GM13976 (cell line): ENCODE data around the gene KERA.

ENCODE experiments used
- DNase-seq: peaks from one replicate; pipeline ENCODE4 v3.0.0; 2012; ENCODE audit warnings: low spot score
- in situ Hi-C: fragments of 300-500 bp; cut with MboI; formaldehyde crosslinking; loops from one replicate; pipeline ENCODE4 v1.12.0; 2022; ENCODE audit warnings: low sequenced_read_pairs, mixed read lengths, inconsistent platforms; ENCODE audit not compliant: unreplicated experiment
- TF ChIP-seq, protein P1 (sequence below): IDR thresholded peaks from 2 replicates; pipeline ENCODE4 v1.5.1; 2012; ENCODE audit warnings: borderline replicate concordance, mild to moderate bottlenecking; ENCODE audit not compliant: insufficient read depth; ENCODE audit errors: extremely low read depth, missing control alignments, control extremely low read depth

Gene KERA

GRCh38 chr12:91074851-91075250, 17.0 kb upstream of the KERA start:
- in situ Hi-C loops: no loop called here
- DNase-seq: no peak

GRCh38 chr12:91074154-91074709, 16.4 kb upstream of the KERA start:
- no peak for DNase-seq
- in situ Hi-C loops: no loop called here
- TF ChIP-seq, protein P1, sequence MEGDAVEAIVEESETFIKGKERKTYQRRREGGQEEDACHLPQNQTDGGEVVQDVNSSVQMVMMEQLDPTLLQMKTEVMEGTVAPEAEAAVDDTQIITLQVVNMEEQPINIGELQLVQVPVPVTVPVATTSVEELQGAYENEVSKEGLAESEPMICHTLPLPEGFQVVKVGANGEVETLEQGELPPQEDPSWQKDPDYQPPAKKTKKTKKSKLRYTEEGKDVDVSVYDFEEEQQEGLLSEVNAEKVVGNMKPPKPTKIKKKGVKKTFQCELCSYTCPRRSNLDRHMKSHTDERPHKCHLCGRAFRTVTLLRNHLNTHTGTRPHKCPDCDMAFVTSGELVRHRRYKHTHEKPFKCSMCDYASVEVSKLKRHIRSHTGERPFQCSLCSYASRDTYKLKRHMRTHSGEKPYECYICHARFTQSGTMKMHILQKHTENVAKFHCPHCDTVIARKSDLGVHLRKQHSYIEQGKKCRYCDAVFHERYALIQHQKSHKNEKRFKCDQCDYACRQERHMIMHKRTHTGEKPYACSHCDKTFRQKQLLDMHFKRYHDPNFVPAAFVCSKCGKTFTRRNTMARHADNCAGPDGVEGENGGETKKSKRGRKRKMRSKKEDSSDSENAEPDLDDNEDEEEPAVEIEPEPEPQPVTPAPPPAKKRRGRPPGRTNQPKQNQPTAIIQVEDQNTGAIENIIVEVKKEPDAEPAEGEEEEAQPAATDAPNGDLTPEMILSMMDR: no peak

More at GRCh38 chr12:91074851-91075250, 17.0 kb upstream of the KERA start:
- TF ChIP-seq, protein P1: no peak

- DNase-seq: no peak
- in situ Hi-C loops: no loop called here
- TF ChIP-seq, protein P1: no peak
Observed at GRCh38 chr12:91073426-91073825, 15.6 kb upstream of the KERA start.

DNA sequence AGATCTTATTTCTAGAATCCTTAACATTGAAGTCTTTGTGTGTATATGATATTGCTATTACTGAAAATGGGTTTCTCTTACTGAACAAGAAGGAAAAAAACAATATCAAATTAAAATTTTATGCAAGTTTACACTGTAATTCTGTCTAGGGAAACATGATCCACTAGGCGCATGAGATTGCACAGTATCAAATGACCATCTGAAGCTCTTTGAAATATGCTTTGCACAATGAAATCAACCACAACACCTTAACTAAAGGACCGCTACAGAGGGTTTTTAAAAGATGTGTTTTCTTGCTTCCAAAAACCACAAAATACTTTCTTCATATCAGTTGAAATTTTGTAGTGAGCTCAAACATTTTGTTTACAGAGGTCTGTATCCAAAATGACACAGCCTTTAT, 15.1 kb upstream of the KERA start:
- TF ChIP-seq, protein P1: no peak
- no peak for DNase-seq
- in situ Hi-C loops: no loop called here

- in situ Hi-C loops: no loop called here
- DNase-seq: no peak
- TF ChIP-seq, protein P1: no peak
Observed at GRCh38 chr12:91070936-91071335, 13.1 kb upstream of the KERA start.

DNA sequence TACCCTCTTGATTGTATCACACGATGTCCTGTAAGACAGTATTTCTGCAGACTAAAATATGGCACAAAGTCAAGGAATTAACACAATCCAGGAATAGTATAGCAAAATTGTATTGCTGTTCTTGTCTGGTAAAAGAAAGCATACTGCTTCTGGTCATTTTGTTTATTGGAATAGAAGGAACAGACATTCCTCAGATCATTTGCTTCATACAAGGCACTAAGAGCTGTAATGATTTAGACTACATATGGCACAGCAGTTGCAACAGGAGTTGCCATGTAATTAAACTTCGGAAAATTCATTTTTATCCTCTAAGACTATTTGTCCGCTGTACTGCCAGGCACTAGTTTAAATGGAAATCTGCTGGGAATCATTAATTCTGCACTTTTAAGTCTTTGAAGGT, 7.6 kb upstream of the KERA start:
- in situ Hi-C loops: no loop called here
- no peak for DNase-seq
- TF ChIP-seq, protein P1: no peak
